ENCODE results near the gene SPINK7.

Gene SPINK7

GRCh38 chr5:148343603-148344487 lies 31.6 kb downstream of the SPINK7 start:
- no peak for DNase-seq (ENCODE audit: low read depth)

GRCh38 chr5:148347706-148348105 lies 35.5 kb downstream of the SPINK7 start:
- no peak for DNase-seq (ENCODE audit: low read depth)

- DNase-seq (ENCODE audit: low read depth) = no peak
These were observed 40.5 kb downstream of the SPINK7 start for GRCh38 chr5:148352696-148353095.

- no peak for DNase-seq (ENCODE audit: low read depth)
These were observed 41.4 kb downstream of the SPINK7 start for GRCh38 chr5:148353634-148354033.

- DNase-seq (ENCODE audit: low read depth) = no peak
These were observed 52.1 kb downstream of the SPINK7 start for GRCh38 chr5:148364343-148364742.
